HG03378 (cell line): Measurements from ENCODE around the gene POLR1G.
A peak's percentile ranks its signal among the peaks of the same experiment; 100 is the strongest.
"Not testable (repeated sequence)": the region's sequence is repeated elsewhere in the genome, so short reads cannot be mapped to it uniquely, and the experiment has no call there.

Experiments
- ATAC-seq: cut with Tn5 transposase; IDR thresholded peaks from one replicate; pipeline ENCODE4 v1.9.1; 2021; ENCODE audit warnings: mild to moderate bottlenecking, moderate library complexity; ENCODE audit not compliant: unreplicated experiment

The POLR1G gene

GRCh38 chr19:45395821-45396617 is 10.4 kb upstream of the POLR1G start:
- ATAC-seq = no peak

- ATAC-seq = no peak
These were observed 6.3 kb upstream of the POLR1G start for GRCh38 chr19:45400192-45400591.

GRCh38 chr19:45401815-45402214 is 4.6 kb upstream of the POLR1G start:
- no peak for ATAC-seq

- ATAC-seq = no peak
These were observed 4.0 kb upstream of the POLR1G start for GRCh38 chr19:45402298-45403061.

- no peak for ATAC-seq
These were observed 3.2 kb upstream of the POLR1G start for GRCh38 chr19:45403272-45403671.

- no peak for ATAC-seq
These were observed 2.5 kb upstream of the POLR1G start for GRCh38 chr19:45403781-45404556.

GRCh38 chr19:45404557-45405434 is 1.6 kb upstream of the POLR1G start, which contains the start of gene PPP1R13L:
Gene PPP1R13L, minus strand, starts transcription at chr19:45405069. Its CDS starts 6,751 bp downstream, at chr19:45398318.
- peak; percentile 4 for ATAC-seq

- ATAC-seq = peak; percentile 39
These were observed 814 bp upstream of the POLR1G start for GRCh38 chr19:45405435-45406225.

GRCh38 chr19:45407091-45407375 is 589 bp downstream of the POLR1G start:
- ATAC-seq = no peak

GRCh38 chr19:45407585-45407984 is 1.1 kb downstream of the POLR1G start:
- not testable (repeated sequence) for ATAC-seq

- ATAC-seq = no peak
These were observed 1.7 kb downstream of the POLR1G start for GRCh38 chr19:45408121-45408520.

GRCh38 chr19:45408830-45409556 is 2.5 kb downstream of the POLR1G start:
- no peak for ATAC-seq

- no peak for ATAC-seq
These were observed 3.1 kb downstream of the POLR1G start for GRCh38 chr19:45409557-45409920.

GRCh38 chr19:45410330-45410729 is 3.9 kb downstream of the POLR1G start:
- ATAC-seq = not testable (repeated sequence)

GRCh38 chr19:45413497-45413896 is 7.1 kb downstream of the POLR1G start:
- ATAC-seq = no peak

GRCh38 chr19:45414468-45414867 is 8.0 kb downstream of the POLR1G start:
- ATAC-seq = no peak

GRCh38 chr19:45417151-45417550 is 10.7 kb downstream of the POLR1G start:
- ATAC-seq = no peak

GRCh38 chr19:45418802-45419201 is 12.4 kb downstream of the POLR1G start:
- ATAC-seq = no peak

GRCh38 chr19:45419396-45419795 is 13.0 kb downstream of the POLR1G start:
- ATAC-seq = peak; percentile 38
